GM12874 (cell line): Measurements from ENCODE around the gene NDUFS5.

Experiments
- TF ChIP-seq, protein P1 (sequence below): IDR thresholded peaks from 2 replicates; pipeline ENCODE4 v1.5.1; 2011; ENCODE audit warnings: low read depth, mild to moderate bottlenecking, control low read depth, low read length, moderate library complexity; ENCODE audit not compliant: insufficient read depth

NDUFS5 gene

DNA sequence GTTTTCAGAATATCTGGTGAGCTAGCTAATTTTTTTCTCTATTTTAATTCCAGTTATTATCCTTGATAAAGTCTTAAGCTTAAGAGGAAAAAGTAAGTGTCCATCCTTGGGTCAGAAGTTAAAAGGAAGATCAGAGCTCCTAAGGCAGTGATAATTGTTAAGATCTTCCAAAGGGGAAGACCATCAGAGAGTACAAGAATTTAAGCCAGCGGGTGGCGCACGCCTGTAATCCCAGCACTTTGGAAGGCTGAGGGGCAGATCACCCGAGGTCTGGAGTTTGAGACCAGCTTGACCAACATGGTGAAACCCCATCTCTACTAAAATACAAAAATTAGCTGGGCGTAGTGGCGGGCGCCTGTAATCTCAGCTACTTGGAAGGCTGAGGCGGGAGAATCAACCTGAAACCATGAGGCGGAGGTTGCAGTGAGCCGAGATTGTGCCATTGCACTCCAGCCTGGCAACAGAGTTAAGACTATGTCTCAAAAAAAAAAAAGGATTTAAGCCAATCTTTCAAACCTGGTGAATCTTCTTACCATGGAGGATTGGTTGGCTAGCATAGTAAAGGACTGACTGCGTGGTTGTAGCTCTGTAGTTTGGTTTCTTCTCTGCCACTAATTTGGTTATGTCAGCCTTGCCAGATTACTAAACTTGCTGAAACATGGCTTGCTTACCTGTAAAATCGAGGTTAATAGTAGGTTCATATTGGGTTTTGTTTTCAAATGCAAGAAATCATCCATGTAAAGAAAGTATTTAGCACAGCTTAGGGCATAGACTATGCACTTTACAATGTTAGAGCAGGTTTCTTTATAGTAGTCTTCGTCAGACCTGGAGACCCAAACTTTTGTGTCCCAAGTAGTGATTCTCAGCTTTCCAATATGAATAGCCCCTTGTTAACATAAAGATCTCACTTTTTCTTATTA is 19.2 kb upstream of the NDUFS5 start:
- TF ChIP-seq, protein P1, sequence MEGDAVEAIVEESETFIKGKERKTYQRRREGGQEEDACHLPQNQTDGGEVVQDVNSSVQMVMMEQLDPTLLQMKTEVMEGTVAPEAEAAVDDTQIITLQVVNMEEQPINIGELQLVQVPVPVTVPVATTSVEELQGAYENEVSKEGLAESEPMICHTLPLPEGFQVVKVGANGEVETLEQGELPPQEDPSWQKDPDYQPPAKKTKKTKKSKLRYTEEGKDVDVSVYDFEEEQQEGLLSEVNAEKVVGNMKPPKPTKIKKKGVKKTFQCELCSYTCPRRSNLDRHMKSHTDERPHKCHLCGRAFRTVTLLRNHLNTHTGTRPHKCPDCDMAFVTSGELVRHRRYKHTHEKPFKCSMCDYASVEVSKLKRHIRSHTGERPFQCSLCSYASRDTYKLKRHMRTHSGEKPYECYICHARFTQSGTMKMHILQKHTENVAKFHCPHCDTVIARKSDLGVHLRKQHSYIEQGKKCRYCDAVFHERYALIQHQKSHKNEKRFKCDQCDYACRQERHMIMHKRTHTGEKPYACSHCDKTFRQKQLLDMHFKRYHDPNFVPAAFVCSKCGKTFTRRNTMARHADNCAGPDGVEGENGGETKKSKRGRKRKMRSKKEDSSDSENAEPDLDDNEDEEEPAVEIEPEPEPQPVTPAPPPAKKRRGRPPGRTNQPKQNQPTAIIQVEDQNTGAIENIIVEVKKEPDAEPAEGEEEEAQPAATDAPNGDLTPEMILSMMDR, result no peak

DNA sequence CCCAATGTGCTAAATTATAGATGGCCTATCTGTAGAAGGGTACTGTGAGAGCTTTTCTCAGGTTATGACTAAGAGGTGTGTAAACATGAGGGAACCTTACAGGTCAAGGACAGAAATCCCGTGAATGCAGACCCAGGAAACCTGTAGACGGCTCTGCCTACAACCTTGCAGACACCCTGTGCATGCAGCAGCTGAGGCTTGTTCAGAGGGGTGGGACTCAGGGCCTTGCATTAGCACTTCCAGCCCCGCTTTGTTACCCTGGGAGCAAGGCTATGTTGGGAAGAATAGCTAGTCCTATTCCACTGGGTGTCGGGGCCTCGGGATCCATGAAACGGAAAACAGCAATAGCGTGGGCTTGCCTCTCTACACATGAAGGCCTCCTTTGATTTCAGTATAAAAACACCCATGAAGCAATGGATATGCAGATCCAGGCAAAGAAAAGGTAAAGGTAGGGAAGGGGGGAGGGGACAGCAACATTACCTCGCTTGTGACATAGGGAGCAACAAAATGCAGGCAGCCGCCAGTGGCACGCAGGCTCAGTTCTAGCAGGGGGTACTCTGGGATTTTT is 9.5 kb upstream of the NDUFS5 start:
- TF ChIP-seq, protein P1, result no peak

DNA sequence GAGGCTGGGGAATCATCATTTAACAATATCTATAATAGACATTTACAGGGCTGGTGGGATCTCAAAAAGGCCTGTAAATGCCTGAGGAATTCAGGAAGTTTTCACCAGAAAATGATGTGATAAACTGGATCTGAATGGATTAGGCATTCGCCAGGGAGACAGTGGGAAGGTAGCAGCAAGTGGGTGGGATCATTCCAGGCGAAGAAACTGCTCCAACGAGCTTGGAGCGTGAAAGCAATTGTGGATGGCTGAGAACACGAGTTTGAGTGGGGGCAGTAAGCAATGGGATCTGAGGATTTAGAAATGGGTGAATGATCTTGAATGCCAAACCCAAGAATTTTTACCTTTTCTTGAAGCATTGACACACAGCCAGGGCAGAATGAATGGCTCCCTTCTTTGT is 8.9 kb upstream of the NDUFS5 start:
- TF ChIP-seq, protein P1, result no peak

DNA sequence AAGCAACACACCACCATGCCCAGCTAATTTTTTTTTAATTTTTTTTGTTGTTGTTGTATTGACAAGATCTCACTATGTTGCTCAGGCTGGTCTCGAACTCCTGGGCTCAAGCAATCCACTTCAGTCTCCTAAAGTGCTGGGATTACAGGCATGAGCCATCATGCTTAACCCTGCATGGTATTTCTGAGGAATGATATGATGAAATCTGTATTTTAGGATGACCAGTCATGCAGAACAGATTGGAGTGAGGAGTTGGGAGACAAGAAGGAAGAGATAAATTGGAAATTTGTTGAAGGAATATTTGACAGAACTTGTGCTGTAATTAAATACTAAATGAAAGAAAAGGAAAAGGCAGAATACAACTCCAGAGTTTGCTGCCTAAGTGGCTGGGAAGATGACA is 4.7 kb upstream of the NDUFS5 start:
- TF ChIP-seq, protein P1, result no peak

DNA sequence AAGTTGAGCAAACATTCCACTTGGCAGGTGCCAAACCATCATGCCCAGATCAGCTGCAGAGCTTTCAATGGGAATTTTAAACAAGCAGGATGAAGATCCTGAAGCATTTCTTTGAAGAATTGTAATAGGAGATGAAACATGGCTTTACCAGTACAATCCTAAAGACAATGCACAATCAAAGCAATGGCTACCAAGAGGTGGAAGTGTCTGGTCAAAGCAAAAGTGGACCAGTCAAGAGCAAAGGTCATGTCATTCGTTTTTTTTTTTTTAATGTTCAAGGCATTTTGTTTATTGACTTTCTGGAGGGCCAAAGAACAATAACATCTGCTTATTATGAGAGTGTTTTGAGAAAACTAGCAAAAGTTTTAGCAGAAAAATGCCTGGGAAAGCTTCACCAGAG is 3.0 kb upstream of the NDUFS5 start:
- TF ChIP-seq, protein P1, result no peak

DNA sequence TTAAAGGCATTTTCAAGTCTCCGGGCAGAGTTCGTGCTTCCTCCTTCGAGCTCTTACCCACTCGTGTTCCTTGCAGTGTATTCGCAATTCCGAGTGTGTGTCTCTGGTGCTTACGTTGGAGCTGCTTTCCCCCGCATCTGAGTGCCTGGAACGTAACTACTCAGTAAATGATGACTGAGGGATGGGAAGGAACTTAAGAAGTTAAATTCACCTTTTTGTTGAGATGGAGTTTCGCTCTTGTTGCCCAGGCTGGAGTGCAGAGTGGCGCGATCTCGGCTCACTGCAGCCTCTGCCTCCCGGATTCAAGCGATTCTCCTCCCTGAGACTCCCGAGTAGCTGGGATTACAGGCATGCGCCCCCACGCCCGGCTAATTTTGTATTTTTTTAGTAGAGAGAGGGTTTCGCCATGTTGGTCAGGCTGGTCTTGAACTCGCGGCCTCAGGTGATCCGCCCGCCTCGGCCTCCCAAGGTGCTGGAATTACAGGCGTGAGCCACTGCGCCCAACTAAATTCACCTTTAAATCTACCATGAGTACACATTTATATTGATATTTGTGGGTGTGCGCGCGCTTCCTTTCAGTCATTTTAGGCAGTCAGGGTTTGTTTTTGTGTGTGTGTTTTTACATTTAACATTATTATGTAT is 837 bp downstream of the NDUFS5 start:
- TF ChIP-seq, protein P1, result no peak

DNA sequence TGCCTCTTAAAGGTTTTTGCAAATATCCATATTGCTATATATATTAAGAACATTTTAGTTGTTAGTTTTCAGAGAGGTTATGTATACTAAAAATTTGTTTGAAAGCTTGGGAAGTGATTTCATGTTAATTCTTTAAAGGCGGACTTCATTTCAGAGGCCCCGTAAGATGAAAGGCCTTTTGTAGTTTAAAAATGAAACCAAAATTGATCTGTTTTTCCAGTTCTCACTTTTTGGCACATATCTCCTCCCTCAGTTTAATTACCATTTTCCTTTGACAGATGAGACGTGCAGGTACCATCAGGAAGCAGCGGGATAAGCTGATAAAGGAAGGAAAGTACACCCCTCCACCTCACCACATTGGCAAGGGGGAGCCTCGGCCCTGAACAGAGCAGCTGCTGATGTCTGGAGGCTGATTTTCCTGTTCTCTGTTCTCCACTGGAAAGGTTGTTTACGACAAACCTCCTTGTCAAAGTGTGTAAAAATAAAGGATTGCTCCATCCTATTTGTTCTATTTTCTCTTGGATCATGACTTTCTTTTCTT is 8.0 kb downstream of the NDUFS5 start:
- TF ChIP-seq, protein P1, result no peak
